Esophagus muscularis mucosa (tissue), 4 donors: ENCODE results near the gene SNAPC4. TPM values are rescaled to one million over a fixed set of nuclear protein-coding genes. Genes with fewer than 3 reads are reported as not detected.

Source experiments
- DNase-seq: peaks from one replicate; pipeline ENCODE4 v3.0.0-alpha.2; 2017; ENCODE audit errors: extremely low spot score
- H3K27ac ChIP-seq, 4 donors: fragments of 200-600 bp; sonication (generic); replicated peaks in 1 of 4; 1 replicate in 3 of 4; 2 replicates in 1 of 4; pipeline ENCODE4 v1.5.1; 2016 to 2019; ENCODE audit warnings: mild to moderate bottlenecking in 1 of 4
- H3K27me3 ChIP-seq, 4 donors: fragments of 200-600 bp; sonication (generic); one replicate each; pipeline versions ENCODE4 v1.5.1 to v1.6.0; 2016 to 2019
- H3K36me3 ChIP-seq, 4 donors: fragments of 200-600 bp; sonication (generic); one replicate each; pipeline ENCODE4 v1.5.1; 2016 to 2019
- H3K4me1 ChIP-seq, 4 donors: fragments of 200-600 bp; sonication (generic); one replicate each; pipeline ENCODE4 v1.5.1; 2016 to 2019
- H3K4me3 ChIP-seq, 4 donors: fragments of 200-600 bp; sonication (generic); 1 replicate in 2 of 4; 2 replicates in 2 of 4; pipeline ENCODE4 v1.5.1; 2016 to 2019; ENCODE audit warnings: mild to moderate bottlenecking in 4 of 4, moderate library complexity in 1 of 4
- H3K9me3 ChIP-seq, 4 donors: fragments of 200-600 bp; sonication (generic); 1 replicate in 3 of 4; 2 replicates in 1 of 4; pipeline ENCODE4 v1.5.1; 2016 to 2019
- CTCF ChIP-seq, 3 experiments: fragments of 200-600 bp in 2 of 3; fragments of 450-650 bp in 1 of 3; sonication (generic) in 2 of 3; IDR thresholded peaks; one replicate each; pipeline ENCODE4 v1.5.1; 2017 to 2019; ENCODE audit warnings: antibody characterized with exemption in 3 of 3, mild to moderate bottlenecking in 2 of 3, moderate library complexity in 1 of 3
- EP300 ChIP-seq: sonication (generic); formaldehyde crosslinking; IDR thresholded peaks from one replicate; pipeline ENCODE4 v1.6.1; 2017; ENCODE audit warnings: antibody characterized with exemption
- POLR2A ChIP-seq: fragments of 450-650 bp; IDR thresholded peaks from one replicate; pipeline ENCODE4 v1.6.1; 2017; ENCODE audit warnings: antibody characterized with exemption, moderate library complexity, mild to moderate bottlenecking, low read depth
- POLR2AphosphoS5 ChIP-seq, 2 donors: sonication (generic); formaldehyde crosslinking; IDR thresholded peaks; one replicate each; pipeline ENCODE4 v1.6.1; 2017; ENCODE audit warnings: antibody characterized with exemption in 2 of 2
- WGBS: methylation state at CpG from one replicate; pipeline ENCODE4 v1.1.5; 2018; 5-methylcytosine and 5-hydroxymethylcytosine counted together
- intact Hi-C: fragments of 100-400 bp; cut with DNase I; formaldehyde crosslinking; loops from one replicate; pipeline ENCODE4 v1.15.1; 2023
- total RNA-seq, 4 donors: library from RNA; depleted of rRNA; stranded (reverse); fragments of >200 nt; gene quantifications; one replicate each; pipeline versions ENCODE4 v1.1.0 to v1.2.1, GENCODE V29; 2016

Gene SNAPC4
- total RNA-seq, 4 donors from 2014 or later: 3.3 to 8.4 (median 4.9) TPM

- Histone ChIP-seq H3K27ac (no peak overlapping the region), H3K9me3 (no peaks in the 10 kb centered on the region), H3K4me3 (no peak overlapping the region), H3K36me3 (peaks cover 4 to 35% (median 24%) of the 10 kb centered on the region in 4 donors), H3K4me1 (peaks cover 0 to 10% (median 6%) of the 10 kb centered on the region in 4 donors), H3K27me3 (no peaks in the 10 kb centered on the region)
- WGBS: 86% methylated on average over 12 of the region's 12 CpGs
- no peak for TF ChIP-seq POLR2AphosphoS5 (IDR thresholded peaks at IDR 0.05)
- TF ChIP-seq POLR2A: no peak
- no peak for TF ChIP-seq EP300
- no peak for TF ChIP-seq CTCF (IDR thresholded peaks at IDR 0.05)
- DNase-seq: no peak
- intact Hi-C loops: no loop called here
Measured at GRCh38 chr9:136375096-136375495, 24.9 kb downstream of the SNAPC4 start.

DNA sequence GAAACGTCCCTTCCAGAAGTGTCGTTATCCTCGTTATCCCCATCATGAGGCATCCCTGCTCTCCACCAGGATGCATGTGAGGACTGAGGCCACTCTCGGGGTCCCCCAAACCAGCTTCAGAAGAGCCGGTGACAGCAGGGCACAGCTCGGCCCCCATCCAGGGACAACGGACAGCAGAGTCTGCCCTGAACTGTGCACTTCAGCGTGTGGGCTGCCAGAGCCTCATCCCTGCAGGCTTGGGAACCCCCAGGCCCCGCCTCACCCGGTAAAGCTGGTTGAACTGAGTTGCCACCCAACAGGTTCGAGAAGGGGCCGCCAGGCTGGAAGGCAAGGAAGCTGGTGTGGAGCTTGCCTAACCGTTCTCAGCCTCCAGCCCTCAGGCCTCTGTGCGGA, 25.8 kb downstream of the SNAPC4 start:
- no peak overlapping the region for H3K27ac ChIP-seq
- TF ChIP-seq CTCF (IDR thresholded peaks at IDR 0.05) (no peak), EP300 (no peak), POLR2A (no peak), POLR2AphosphoS5 (IDR thresholded peaks at IDR 0.05) (no peak)
- H3K9me3 ChIP-seq: no peaks in the 10 kb centered on the region
- DNase-seq: no peak
- WGBS: 86% methylated on average over 13 of the region's 14 CpGs
- peaks cover 0 to 26% (median 15%) of the 10 kb centered on the region in 4 donors for H3K36me3 ChIP-seq
- no peak overlapping the region for H3K4me3 ChIP-seq
- H3K27me3 ChIP-seq: no peaks in the 10 kb centered on the region
- intact Hi-C loops: no loop called here
- H3K4me1 ChIP-seq: peaks cover 0 to 10% (median 6%) of the 10 kb centered on the region in 4 donors

- peaks cover 0 to 20% (median 8%) of the 10 kb centered on the region in 4 donors for H3K36me3 ChIP-seq
- TF ChIP-seq POLR2AphosphoS5 (IDR thresholded peaks at IDR 0.05) (peak in 1 of 2 donors; percentile 9), CTCF (IDR thresholded peaks at IDR 0.05) (no peak), EP300 (no peak), POLR2A (no peak)
- H3K4me1 ChIP-seq: peaks cover 0 to 10% (median 6%) of the 10 kb centered on the region in 4 donors
- DNase-seq: no peak
- no peak within 1 kb of the TSS for H3K27ac ChIP-seq
- no peaks in the 10 kb centered on the region for H3K9me3 ChIP-seq
- intact Hi-C loops: no loop called here
- H3K4me3 ChIP-seq: peak within 1 kb of the TSS; percentile 16 to 30 (median 24)
- WGBS: 72% methylated on average over 13 of the region's 27 CpGs
- no peaks in the 10 kb centered on the region for H3K27me3 ChIP-seq
Measured at GRCh38 chr9:136373300-136374182, 26.4 kb downstream of the SNAPC4 start, which contains the start of gene CARD9. CARD9 (minus strand) TSS chr9:136373669; CDS start chr9:136372078, 1,591 bp downstream.

DNA sequence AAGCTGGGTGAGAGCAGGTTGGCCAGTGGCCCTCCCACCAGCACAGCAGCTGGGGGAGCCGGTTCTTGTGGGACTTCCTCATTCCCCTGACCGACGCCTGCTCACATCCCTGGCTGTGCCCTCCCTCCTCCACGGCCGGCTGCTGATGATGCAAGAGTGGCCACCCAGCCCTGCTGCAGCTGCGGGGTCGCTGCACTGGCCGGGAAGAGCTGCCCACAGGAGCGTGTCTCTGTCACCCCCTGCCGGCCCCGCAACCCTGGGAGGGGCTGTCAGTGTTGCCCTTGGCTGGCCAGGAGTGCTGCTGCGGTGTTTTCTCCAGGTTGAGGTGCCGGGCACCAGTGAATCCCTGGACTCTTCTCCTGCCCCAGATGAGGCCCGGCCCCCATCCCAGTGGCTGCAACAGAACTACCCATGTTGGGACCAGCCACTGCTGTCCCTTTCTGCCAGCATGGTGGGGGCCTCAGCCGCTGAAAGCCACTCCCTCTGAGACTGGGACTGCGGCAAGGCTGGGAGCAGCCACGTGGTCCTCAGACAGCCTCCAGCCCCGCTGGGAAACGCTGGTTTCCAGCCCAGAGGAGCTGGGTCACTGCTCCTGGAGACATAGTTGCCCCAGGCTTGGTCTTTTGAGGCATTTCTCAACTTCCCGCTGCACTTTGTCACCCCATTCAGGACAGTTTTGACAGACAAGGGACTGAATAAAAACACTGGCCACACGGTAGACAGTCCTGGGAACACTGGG, 27.2 kb downstream of the SNAPC4 start:
- peak overlapping the region; percentile 16 to 30 (median 24) for H3K4me3 ChIP-seq

More for the DNA sequence above, 27.2 kb downstream of the SNAPC4 start:
- DNase-seq: no peak
- TF ChIP-seq POLR2AphosphoS5 (IDR thresholded peaks at IDR 0.05) (no peak), POLR2A (no peak), CTCF (IDR thresholded peaks at IDR 0.05) (no peak), EP300 (no peak)
- H3K27ac ChIP-seq: no peak overlapping the region
- H3K36me3 ChIP-seq: peaks cover 0 to 11% (median under 1%) of the 10 kb centered on the region in 4 donors
- intact Hi-C loops: no loop called here
- peaks cover 0 to 10% (median 6%) of the 10 kb centered on the region in 4 donors for H3K4me1 ChIP-seq
- no peaks in the 10 kb centered on the region for H3K27me3 ChIP-seq
- 22% methylated on average over 5 of the region's 21 CpGs for WGBS
- no peaks in the 10 kb centered on the region for H3K9me3 ChIP-seq
